NCI-H2029 (cell line): ENCODE measurements around the gene EIF3F.

Experiments used
- DNase-seq: peaks from one replicate; lab custom pipeline; 2025; lab: John Stamatoyannopoulos, UW

EIF3F gene

DNA sequence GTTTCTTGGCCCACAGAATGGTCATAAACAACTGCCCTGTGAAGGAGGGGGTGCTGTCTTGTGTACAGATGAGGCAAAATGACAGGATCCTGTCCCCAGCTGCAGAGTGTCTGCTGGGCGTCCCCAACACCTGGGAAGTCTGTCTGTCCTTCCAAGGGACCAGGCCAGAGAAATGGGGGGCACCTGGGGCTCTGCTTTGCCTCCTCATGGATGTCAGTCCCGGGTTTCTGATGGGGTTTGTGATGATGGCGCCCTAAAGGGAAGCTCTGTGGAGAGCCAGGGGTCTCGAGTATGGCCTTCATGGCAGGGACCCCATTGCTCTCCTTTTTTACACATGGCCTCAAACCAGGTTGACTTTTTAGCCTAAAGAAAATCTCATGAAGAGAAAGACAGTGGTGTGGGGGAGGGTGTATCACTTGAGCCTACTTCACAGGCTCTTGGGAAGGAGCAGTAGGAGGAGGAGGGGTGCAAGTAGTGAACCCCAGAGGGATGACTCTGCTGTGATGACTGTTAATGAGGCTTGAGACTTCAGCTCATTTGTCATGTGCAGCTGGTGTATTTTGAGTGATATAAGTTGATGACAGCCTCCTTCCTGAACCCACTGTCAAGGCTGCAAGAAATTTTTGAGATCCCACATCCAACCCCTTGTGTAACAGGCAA lies 53.3 kb downstream of the EIF3F start:
- no peak for DNase-seq

GRCh38 chr11:8040921-8041285 lies 53.8 kb downstream of the EIF3F start:
- DNase-seq: no peak

- no peak for DNase-seq
Measured at GRCh38 chr11:8041576-8041975, 54.4 kb downstream of the EIF3F start.

GRCh38 chr11:8043756-8044155 lies 56.6 kb downstream of the EIF3F start:
- no peak for DNase-seq

DNA sequence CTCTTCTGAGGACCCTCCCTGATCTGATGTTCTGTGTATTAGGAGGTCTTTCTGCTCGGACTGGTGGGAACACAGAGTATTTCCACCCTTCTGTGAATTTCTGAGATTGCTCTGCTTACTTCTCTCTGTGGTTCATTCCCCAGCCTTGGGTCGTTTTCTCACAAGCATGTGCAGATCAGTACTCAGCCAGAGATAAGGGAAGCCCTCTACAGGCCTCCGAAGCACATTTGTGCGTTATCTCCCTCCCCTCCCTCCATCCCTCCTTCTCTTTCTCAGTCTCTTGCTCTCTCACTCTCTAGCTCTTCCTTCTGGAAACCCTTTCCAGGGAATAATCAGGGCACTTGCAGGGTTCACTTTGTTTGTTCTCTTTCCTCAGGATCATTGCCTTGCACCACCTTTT lies 58.7 kb downstream of the EIF3F start:
- DNase-seq: no peak

- no peak for DNase-seq
Measured at GRCh38 chr11:8047382-8047781, 60.2 kb downstream of the EIF3F start.

DNA sequence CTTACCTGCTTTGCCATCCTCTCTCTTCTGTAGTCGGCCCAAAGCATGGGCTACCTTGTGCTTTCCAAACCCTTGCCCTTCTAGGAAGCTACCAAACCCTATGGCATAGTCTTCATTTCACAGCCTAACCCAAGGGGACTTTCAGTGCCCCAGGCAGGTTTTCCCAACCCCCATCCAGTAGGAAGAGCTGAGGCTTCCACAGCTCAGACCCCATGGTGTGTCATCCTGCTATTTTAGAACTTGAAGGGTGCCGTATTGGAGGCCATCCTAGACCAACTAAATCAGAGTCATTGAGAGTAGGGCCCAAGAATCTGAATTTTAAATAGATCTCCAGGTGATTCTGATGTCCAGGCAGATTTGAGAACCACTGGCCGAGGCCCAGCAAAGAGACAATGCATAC lies 61.9 kb downstream of the EIF3F start:
- DNase-seq: no peak
